Effector CD4-positive, alpha-beta T cell (primary cell): ENCODE results near the gene THADA.
"Not testable (repeated sequence)": the region's sequence is repeated elsewhere in the genome, so short reads cannot be mapped to it uniquely, and the experiment has no call there.

Experiments
- DNase-seq: peaks from one replicate; pipeline ENCODE4 v3.0.0-alpha.2; 2020

Gene THADA

DNA sequence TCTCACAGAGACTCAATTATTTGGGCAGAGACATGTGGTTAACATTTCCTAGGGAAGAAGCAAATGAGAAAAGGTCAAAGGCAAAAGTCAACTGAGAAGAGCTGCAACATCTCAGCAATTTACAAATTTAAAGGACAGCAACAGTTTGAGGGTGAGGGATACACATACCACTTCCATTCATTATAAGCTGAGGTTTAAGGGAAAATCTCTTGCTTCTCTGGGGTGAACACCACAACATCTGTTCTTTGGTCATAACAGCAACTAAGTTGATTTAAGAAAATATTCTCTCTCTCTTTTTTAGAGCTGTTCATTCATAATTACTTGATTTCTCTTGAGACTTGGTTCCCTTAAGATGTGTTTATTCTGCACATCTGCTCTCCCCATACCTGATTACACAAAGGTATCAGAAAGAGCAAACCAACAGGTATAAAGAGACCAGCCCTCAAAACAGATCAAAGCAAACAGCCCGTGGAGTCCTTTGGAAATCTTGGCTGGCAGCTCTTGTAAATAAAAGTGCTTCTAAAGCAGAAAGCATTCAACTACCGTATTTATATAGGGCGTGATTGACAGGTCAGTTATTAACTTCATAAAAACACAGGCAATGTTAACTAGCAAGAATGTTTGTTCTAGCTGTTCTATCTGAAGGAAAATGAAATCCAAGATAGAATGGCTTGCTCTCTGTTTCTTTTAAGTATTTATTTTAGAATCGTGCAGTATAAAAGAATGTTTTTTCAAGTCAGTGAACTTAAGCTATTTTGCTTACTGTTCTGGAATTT is 132.8 kb downstream of the THADA start:
- DNase-seq: no peak

DNA sequence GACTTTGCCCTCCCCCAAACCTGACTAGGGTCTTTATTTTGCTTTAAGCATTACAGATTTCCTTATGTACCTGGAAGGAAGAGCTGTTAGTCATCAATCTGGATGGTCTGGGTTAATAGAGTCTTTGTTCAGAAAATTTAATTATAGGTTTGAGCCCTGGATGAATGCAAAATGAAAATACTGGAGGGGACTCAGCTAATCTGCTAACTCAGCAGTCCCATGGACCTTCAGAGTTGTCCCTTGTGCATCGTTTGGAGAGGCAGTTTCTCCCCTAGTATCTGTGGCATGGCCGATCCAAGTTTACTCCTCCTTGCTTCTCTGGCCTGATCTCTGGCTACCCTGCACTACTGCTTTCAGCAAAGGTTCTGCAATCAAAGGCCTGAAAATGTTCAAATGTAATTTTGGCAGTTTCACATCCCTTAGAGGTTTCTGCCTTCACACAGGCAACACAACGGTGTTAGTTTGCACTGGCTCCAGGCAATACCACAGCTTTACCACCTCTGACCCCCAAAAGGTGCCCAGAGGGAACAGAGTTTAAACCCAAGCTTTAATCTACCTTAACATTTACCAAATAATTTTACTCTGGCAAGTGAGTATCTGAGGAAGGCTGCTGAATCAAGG is 134.3 kb downstream of the THADA start:
- DNase-seq: no peak

DNA sequence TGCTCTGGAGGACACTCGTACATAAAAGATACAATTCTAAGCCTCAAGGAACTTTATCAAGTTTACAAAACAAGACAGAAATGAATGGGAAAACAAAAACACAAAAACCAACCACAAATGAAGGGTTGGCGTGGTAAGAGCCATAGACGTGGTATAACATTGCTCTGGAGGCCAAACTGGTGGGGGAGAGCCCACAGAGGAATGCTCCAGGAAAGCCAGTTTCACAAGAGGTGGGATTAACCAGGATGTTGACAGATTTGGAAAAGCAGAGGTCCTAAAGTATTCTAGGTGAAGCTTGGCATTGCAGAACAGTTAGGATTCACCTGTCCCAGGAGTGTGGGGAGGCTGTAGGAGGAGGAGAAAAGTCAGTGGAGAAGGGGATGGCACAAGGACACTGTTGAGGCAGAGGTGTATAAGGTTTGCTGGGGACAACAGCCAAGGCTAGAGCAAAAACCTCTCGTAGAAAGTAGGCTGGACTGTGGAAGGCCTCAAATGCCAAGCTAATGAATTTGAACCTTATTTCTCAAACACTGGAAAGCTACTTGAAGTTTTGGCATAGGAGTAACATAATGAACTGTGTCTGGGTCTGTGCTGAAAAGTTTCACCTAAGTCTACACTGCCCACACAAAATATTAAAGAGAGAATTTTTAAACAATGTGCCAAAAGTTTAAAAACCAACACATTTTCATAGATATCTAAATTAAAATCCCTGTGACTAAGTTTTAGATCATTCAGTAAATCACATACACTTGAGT is 135.1 kb downstream of the THADA start:
- no peak for DNase-seq

DNA sequence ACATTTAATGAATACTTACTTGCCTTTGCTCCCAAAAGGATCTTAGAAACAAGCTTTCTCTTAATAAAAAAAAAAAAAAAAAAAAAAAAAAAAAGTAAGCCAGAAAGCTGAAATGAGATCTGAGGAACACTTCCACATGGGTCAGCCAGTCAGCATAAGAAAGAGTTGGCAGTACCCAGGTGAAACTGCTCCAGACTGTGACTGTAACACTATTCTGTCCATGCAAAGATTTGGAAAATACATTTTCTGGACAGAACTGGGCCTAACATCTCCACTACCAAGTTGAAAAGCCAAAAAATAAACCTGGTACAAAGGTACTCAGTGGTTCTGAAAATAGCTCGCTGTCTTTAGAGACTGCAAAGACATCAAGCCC is 135.7 kb downstream of the THADA start:
- no peak for DNase-seq

DNA sequence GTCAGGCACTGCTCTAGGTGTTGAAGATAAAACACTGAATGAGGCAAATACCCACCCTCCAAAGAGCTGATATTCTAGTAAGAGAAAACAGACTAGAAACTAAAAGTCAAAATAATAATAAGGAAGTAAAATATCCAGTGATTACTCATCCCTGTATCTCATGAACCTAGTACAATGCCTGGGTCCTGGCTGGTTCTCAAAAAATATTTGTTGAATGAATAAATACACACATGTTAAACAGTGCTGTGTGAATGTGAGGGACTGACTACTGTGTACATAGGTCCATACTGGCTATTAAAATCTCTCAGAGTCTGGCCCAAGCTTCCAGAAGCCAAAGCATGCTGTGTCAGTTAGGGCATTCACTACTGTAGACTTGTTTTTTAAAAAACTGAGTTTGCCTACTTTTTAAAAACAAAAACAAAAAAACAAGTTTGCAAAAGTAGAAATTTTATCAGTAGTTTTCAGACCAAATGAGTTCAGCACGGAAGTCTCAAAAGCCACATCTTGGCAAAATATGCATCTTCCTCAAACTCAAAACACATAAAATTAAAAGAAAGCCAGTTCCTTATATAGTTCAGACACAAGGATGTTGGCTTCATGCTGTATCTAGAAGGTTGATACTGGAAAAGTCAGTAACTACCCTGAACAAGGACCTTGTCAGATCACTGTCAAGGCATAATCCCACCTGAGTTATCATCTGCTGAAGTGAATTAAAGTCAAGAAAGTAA is 136.2 kb downstream of the THADA start:
- no peak for DNase-seq

DNA sequence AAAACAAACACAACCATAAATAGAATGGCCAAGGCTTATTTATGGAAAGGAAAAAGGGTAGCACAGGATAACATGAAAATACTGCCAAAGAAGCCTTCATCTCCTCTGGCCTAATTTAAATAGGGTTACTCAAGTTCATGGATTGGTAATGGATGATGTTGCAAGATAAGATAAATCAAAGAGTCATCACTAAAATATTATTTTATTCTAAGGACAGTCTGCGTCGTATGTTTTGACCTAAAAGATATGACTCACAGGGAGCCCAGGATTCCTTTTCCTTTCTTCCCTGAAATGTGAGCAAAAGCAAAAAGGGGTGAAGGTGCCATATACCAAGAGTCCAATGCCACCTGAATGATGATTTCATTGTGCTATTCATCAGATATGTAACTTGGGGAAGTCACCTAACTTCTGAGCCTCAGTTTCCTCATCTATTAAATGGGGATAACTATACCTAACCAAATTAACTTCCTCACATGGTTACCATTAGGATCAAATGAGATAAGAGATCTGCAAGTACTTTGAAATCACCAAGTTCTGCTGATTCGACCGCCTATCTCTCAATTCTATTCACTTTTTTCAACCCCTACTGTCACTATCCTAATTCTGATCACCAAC is 137.7 kb downstream of the THADA start:
- no peak for DNase-seq

DNA sequence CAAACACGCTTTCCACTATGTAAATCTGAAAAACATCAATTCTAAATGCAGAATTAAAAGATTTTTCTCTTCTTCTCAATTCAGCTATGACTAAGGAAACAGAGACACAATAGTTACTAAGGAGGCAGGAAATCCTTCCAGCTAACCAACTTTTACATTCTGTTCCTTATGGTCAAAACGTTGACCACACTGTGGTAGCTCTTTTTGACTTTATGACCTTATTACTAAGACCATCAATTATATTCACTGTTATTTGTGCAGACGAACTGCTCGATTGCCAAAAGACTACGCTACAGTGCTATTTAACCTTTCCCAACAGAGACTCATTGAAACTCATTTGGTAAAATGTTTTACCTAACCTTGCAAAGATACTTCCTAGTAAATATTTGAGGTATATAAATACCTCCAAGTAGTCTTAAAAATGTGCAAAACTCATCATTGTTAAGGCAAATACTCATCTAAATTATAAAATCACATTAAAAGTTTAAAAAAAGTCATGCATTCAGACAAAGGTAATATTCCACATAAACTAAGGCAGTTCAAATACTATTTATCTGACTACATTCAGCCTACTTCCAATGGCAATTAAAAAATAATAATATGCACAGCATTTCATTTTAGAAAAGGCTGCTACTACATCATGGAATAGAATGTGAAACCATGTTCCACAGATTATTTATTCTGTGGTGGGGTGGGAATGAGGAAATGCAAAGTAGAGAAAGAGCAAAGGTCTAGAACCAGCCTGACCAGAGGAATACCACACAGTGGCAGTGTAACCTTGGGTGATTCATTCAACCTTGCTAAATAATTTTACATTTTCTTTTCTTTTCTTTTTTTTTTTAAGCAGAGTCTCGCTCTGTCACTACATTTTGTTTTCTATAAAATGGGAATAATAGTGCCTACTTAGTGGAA is 139.9 kb downstream of the THADA start:
- DNase-seq: no peak

DNA sequence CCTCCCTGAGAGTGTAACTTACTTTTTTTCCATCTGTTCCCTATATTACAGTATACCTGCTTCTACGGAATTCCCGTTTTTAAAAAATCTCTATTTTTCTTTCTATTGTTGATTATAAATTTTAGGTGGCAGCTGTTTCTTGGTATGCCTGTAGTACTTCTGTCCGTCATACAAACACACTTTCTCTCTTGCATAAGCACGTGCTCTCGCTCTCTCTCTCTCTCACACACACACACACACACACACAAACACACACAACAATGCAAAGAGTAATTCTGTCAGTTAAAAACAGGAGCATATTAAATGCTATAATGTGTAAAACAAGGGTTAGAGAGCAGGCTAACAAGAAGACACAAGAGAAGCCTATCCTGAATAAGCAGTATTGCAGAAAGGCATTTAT is 140.5 kb downstream of the THADA start:
- no peak for DNase-seq

DNA sequence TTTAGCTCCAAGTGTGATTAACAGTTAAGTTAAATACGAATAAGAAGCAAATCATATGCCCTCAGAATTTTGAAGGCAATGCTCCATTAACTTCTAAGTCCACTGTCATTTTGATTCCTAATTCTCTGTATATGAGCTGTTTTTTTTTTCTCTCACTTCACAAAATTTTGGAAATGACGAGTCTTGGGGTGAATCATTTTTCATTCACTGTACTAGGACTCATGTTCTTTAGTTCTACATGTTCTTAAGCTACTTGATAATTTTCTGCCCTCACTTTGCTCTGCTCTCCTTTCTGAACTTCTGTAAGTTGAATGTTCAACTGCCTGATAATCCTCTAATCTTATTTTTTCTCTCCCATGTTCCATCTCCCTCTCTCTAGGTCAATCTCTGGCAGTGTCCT is 141.0 kb downstream of the THADA start:
- no peak for DNase-seq

DNA sequence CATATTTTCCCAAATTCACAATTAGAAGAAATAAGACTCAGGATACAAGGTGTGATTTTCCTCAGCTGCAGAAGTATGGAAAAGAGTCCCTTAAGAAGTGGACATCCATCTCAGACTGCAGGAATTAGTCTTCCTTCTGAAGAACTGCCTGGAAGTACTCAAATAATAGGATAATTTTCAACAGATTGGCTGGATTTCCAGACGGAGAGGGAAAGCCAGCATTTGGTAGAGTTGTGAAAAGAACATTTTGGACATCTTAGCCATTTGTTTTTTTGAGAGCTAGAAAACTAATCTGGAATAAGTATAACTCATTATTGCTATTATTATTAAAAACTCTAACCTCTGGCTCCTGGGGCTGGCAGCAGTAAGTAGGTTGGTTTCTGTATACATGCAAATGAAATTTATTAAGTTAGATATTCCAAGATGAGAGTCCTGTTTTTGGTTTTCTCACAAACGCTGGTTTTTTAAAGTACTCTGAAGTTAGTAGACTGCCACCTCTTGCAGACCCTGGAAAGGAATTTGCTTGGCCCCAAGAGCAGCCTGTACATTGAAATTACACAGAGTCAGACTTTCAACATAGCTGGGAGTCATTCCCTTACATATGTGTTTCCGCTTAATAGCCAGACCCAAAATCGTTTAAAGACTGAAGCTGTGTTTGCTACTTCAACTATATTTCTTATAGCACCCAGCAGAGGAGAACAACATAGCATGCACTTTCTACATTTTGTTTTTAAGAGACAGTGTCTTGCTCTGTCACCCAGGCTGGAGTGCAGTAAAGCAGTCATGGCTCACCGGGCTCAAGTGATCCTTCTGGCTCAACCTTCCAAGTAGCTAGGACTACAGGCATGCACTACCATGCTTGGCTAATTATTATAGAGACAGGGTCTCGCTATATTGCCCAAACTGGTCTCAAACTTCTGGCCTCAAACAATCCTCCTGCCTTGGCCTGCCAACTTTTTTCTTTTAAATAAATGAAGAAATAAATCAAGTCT is 142.4 kb downstream of the THADA start:
- DNase-seq: no peak

DNA sequence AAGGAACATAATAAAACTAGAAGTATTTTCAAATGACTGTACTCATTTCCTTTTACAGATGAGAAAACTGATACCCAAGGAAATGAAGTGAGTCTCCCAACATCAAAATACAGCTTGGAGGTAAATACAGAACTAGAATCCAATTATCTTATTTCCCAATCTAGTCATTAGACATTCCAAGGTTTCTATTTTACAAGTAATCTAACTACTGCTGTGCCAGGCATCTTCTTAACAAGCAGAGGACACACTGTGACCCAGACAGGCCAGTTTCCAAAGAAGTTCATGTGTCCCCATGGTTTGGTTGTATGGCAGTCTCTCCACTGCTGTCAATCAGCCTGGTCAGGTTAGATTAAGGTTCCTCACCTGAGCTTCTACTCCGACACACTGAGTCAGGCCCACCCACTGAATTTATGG is 143.5 kb downstream of the THADA start:
- no peak for DNase-seq

DNA sequence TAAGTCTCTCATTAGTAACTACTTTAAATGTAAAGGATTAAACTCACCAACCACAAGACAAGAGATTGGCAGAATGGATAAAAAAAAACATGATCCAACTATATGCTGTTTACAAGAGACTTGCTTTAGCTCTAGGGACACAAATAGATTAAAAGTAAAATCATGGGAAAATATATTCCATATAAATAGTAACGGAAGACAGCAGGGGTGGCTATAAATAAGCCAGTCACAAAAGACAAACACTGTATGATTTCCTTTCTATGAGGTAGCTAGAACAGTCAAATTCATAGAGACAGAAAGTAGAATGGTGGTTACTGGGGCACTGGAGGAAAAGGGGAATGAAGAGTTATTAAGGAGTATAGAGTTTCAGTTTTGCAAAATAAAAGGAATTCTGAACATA is 145.2 kb downstream of the THADA start:
- no peak for DNase-seq

DNA sequence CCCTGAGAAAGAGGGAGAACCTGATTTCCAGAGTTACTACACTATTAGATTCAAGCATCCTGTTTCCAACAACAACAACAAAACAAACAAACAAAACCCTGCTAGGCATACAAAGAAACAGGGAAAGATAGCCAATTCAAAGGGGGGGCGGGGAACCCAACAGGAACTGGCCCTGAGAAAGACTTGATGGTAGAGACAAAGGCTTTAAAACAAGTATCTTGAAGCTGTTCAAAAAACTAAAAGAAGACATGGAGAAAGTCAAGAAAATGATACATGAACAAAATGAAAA is 147.1 kb downstream of the THADA start:
- no peak for DNase-seq

DNA sequence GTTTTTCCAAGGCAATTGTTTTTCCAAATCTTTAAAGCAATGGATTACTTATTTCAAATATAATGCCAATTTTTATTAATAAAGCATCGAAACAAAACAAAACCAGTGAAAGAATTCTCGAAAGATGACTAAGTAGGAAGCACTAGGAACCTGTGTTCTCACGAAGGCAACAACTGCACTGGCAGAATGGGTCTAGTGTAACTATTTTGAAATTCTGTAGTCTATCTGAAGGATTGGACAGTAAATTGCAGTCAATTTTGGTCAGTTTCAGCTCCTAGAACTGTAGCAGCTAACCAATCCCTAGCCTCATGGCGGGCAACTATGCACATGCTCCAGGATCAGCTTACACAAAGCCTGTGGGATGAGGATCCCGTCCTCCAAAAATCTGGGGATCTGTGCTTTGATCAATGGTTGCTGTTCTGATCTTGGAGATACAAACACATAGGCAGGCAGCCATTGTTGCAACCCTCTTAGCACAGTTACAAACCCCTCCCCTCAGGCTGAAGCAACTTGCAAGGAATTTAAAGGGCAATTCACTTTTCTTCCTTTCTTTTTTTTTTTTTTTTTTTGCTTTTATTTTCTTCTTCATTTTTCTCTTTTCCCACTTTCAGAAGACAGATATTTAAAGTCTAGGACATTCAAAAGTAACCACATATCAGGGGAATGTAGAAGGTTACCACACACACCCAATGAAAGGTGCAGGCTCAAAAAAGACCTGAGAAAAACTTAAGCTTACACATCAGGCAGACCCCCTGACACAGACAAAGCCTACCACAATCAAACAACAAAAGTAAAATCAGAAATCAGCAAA is 147.6 kb downstream of the THADA start:
- no peak for DNase-seq

DNA sequence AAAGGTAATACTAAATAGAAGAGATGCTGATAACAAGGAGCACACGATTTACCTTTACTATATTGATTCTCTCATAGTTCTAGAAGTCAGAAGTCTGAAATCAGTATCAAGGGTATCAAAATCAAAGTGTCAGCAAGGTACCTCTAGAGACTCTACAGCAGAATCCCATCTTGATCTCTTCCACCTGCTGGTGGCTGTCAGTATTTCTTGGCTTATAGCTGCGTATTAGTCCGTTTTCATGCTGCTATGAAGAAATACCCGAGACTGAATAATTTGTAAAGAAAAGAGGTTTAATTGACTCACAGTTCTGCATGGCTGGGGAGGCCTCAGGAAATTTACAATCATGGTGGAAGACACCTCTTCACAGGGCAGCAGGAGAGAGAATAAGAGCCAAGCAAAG is 149.1 kb downstream of the THADA start:
- DNase-seq: not testable (repeated sequence)

DNA sequence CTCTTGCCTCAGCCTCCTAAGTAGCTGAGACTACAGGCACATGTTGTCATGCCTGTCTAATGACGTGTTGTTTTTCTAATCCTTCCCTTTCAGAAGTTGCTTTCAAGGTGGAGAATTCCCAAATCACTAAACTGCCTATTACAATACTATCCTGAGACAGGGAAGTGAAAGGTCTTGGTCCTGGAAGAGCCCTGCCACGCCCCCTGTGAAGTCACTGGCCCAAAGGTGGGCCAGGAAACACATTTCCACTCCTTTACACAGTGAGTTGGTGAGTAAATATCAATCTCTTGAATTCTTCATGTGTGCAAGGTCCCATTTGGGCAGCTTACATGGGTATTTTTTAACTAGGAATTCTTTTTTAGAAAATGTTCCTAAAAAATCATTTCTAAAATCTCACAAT is 150.1 kb downstream of the THADA start:
- no peak for DNase-seq

DNA sequence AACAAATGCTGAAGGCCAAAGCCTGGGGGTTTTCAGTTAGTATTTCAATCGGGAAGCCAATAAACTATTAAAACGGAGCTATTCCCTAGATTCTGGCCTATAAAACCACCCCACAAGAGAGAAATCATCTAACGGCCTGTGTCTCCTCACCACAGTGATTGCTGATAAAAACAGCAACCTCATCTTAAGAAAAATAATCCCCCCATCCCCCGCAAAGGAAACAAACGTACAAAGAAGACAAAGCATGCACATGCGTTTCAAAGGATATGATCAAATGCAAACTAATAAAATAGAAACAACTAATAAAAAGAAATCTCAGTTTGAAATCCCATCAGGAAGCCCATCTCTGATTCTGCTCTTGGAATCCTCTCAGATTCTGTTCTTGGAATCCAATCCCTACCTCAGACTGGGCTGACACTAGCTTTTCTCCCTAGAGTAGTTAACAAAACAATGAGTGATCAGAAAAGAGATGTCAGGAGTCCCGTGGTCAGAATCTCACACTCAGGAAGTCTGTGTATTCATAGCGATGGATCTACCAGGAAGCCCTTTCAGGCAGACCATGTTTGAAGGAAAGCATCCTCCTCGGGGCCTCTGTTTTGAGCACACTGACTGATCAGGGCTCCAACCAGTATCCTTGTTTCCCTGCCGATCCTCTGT is 150.7 kb downstream of the THADA start:
- no peak for DNase-seq

DNA sequence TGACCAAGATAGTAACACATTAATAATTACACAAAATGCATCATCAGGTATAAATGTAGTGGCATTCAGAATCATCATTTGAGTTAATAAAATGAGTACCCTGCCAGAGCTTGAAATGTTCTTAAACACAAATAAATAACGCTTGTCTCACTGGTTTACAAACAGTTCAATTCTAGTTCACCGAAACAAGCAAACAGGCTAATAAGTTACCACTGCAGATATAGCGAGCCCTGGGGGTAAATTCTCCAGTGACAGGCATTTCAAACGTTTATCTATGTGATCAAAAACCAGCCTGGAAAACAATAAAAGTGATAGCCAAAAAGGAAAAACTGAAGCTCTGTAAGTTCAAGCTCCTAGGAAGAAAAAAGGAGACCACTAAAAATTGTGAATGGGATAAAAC is 152.6 kb downstream of the THADA start:
- DNase-seq: no peak

DNA sequence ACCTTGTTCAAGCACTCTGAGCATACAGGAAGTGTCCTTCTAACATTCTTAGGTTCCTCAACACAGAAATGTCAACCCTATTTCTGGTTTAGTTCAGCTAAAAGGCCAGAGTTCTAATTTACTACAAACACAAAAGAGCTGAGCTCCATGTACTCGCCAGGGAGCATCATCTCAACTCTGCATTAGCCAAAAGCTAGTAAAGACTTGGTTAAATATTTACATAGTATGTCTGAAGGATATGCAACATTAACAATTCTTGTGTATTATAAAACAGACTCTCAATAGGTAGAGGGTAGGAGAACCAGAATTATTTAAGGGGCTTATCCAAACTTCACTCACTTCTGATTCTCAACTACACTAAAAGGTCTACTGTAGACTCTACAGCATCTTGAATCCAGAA is 154.6 kb downstream of the THADA start:
- no peak for DNase-seq
